Right cardiac atrium (tissue), 5 donors: ENCODE data around the gene GDF9. TPM values are rescaled to one million over a fixed set of nuclear protein-coding genes. Genes with fewer than 3 reads are reported as not detected.

Experiments used
- ATAC-seq, 2 donors: fragments of 200-7000 bp; cut with Tn5 transposase; one replicate each; pipeline versions ENCODE4 v1.8.0 to v1.9.1; 2020; ENCODE audit warnings: moderate library complexity in 2 of 2, mild to moderate bottlenecking in 1 of 2
- DNase-seq, 3 donors: peaks; one replicate each; pipeline ENCODE4 v3.0.0-alpha.2; 2020
- H3K27ac ChIP-seq: one replicate; pipeline ENCODE4 v1.5.1; 2013; ENCODE audit warnings: mild to moderate bottlenecking, low read length, control low read depth, moderate library complexity
- H3K27me3 ChIP-seq: one replicate; pipeline ENCODE4 v1.6.1; 2013; ENCODE audit not compliant: control insufficient read depth, insufficient read depth
- H3K4me1 ChIP-seq: one replicate; pipeline ENCODE4 v1.6.1; 2013; ENCODE audit warnings: low read length; ENCODE audit not compliant: control insufficient read depth, insufficient read depth
- H3K4me3 ChIP-seq: one replicate; pipeline ENCODE4 v1.5.1; 2013; ENCODE audit warnings: low read length, control low read depth
- H3K9me3 ChIP-seq: one replicate; pipeline ENCODE4 v1.6.1; 2013; ENCODE audit warnings: low read length; ENCODE audit not compliant: control insufficient read depth
- WGBS: extraction: QIAGEN DNeasy Blood & Tissue Kit; methylation state at CpG from one replicate; pipeline ENCODE4 v1.1.7; 2013; 5-methylcytosine and 5-hydroxymethylcytosine counted together
- intact Hi-C, 4 donors: fragments of 100-400 bp; cut with DNase I; formaldehyde crosslinking; loops; one replicate each; pipeline versions ENCODE4 v1.11.0 to v1.14.0; 2022 to 2023
- polyA plus RNA-seq: library from polyadenylated mRNA; stranded (reverse); fragments of 200-250 nt; gene quantifications from one replicate; pipeline ENCODE4 v1.2.3, GENCODE V29; 2013
- total RNA-seq, 4 donors: library from RNA; stranded (reverse); fragmentation: NEBNext Ultra II Directional; extraction: Animal tissue kit (Norgen Biotek cat#: 25700); gene quantifications; one replicate each; pipeline ENCODE4 v1.2.1, GENCODE V29; 2021
- donor health status: healthy with polysubstance abuse.
- donor health status: DM: no; HTN: yes; CAD: no.
- donor health status: DM: no; HTN: no; CAD: no.
- donor health status: DM: no; HTN: yes; CAD: no; lungs with severe emphysema.
- donor health status: DM: yes; HTN: yes; CAD: no.

GDF9 gene
- total and polyA plus RNA-seq, 5 donors, result 0.09 to 0.54 (median 0.16) TPM; not detected in 1

- DNase-seq (no peak), ATAC-seq (no peak)
- Histone ChIP-seq H3K27ac (no peak overlapping the region), H3K27me3 (no peaks in the 10 kb centered on the region), H3K4me1 (no peaks in the 10 kb centered on the region), H3K4me3 (no peak overlapping the region), H3K9me3 (no peaks in the 10 kb centered on the region)
- intact Hi-C loops, result loop anchor here in 1 of 4 donors (10.0 kb wide), 1 partner anchor 52 kb away; no protein-coding TSS in a partner anchor
Measured at GRCh38 chr5:132816554-132816953, 49.7 kb downstream of the GDF9 start.

- Histone ChIP-seq H3K4me3 (no peak overlapping the region), H3K4me1 (no peaks in the 10 kb centered on the region), H3K27ac (no peak overlapping the region), H3K9me3 (no peaks in the 10 kb centered on the region), H3K27me3 (no peaks in the 10 kb centered on the region)
- DNase-seq (no peak), ATAC-seq (no peak)
- WGBS, result 90% methylated on average over 2 of the region's 2 CpGs
- intact Hi-C loops, result loop anchor here in 1 of 4 donors (10.0 kb wide), 1 partner anchor 51 kb away; no protein-coding TSS in a partner anchor
Measured at GRCh38 chr5:132816083-132816482, 50.2 kb downstream of the GDF9 start.

- WGBS, result 95% methylated on average over 1 of the region's 1 CpG
- no peak for ATAC-seq
- Histone ChIP-seq H3K27ac (no peak overlapping the region), H3K9me3 (no peaks in the 10 kb centered on the region), H3K4me3 (no peak overlapping the region), H3K4me1 (no peaks in the 10 kb centered on the region), H3K27me3 (no peaks in the 10 kb centered on the region)
- intact Hi-C loops, result loop anchor here in 1 of 4 donors (10.0 kb wide), 1 partner anchor 51 kb away; no protein-coding TSS in a partner anchor
- no peak for DNase-seq
Measured at GRCh38 chr5:132815454-132815853, 50.8 kb downstream of the GDF9 start.

GRCh38 chr5:132814503-132815294, 51.6 kb downstream of the GDF9 start:
- Histone ChIP-seq H3K27ac (no peak overlapping the region), H3K4me3 (peak overlapping the region; percentile 57), H3K27me3 (no peaks in the 10 kb centered on the region), H3K4me1 (no peaks in the 10 kb centered on the region), H3K9me3 (no peaks in the 10 kb centered on the region)
- intact Hi-C loops, result loop anchor here in 1 of 4 donors (10.0 kb wide), 1 partner anchor 50 kb away; no protein-coding TSS in a partner anchor
- 53% methylated on average over 81 of the region's 81 CpGs for WGBS
- ATAC-seq (peak in 1 of 2 donors; percentile 25), DNase-seq (peak in 1 of 3 donors; percentile 53)

- DNase-seq (peak in 2 of 3 donors; percentile 61 to 67), ATAC-seq (peak; percentile 60 to 68)
- Histone ChIP-seq H3K27me3 (no peaks in the 10 kb centered on the region), H3K27ac (no peak overlapping the region), H3K4me1 (no peaks in the 10 kb centered on the region), H3K9me3 (no peaks in the 10 kb centered on the region), H3K4me3 (peak overlapping the region; percentile 57)
- WGBS, result 4% methylated on average over 110 of the region's 110 CpGs
- intact Hi-C loops, result loop anchor here in 1 of 4 donors (10.0 kb wide), 1 partner anchor 49 kb away; no protein-coding TSS in a partner anchor
Measured at GRCh38 chr5:132813599-132814502, 52.4 kb downstream of the GDF9 start.

GRCh38 chr5:132812781-132813598, 53.3 kb downstream of the GDF9 start, which contains the start of gene SOWAHA:
Gene SOWAHA (plus strand): TSS chr5:132813302. CDS start chr5:132813622, 320 bp downstream.
- DNase-seq (no peak), ATAC-seq (peak in 1 of 2 donors; percentile 15)
- H3K4me1 ChIP-seq, result no peaks in the 10 kb centered on the region
- WGBS, result 3% methylated on average over 68 of the region's 68 CpGs
- no peak within 1 kb of the TSS for H3K27ac ChIP-seq
- no peaks in the 10 kb centered on the region for H3K27me3 ChIP-seq
- H3K9me3 ChIP-seq, result no peaks in the 10 kb centered on the region
- H3K4me3 ChIP-seq, result peak within 1 kb of the TSS; percentile 57
- intact Hi-C loops, result loop anchor here in 1 of 4 donors (10.0 kb wide), 1 partner anchor 48 kb away; no protein-coding TSS in a partner anchor

- no peak overlapping the region for H3K4me3 ChIP-seq
- H3K27ac ChIP-seq, result no peak overlapping the region
- H3K4me1 ChIP-seq, result no peaks in the 10 kb centered on the region
- intact Hi-C loops, result loop anchor here in 1 of 4 donors (10.0 kb wide), 1 partner anchor 47 kb away; no protein-coding TSS in a partner anchor
- 47% methylated on average over 18 of the region's 18 CpGs for WGBS
- no peak for ATAC-seq
- DNase-seq, result peak in 2 of 3 donors; percentile 54 to 58
- H3K9me3 ChIP-seq, result no peaks in the 10 kb centered on the region
- no peaks in the 10 kb centered on the region for H3K27me3 ChIP-seq
Measured at GRCh38 chr5:132812123-132812765, 54.0 kb downstream of the GDF9 start.

Other genes starting within 250 kb of the GDF9 start
- not detected for gene IL13, start 208.3 kb downstream of the GDF9 start, total RNA-seq
- not detected for gene IL13, start 208.3 kb downstream of the GDF9 start, polyA plus RNA-seq
- gene IL4, start 192.5 kb downstream of the GDF9 start, total RNA-seq, result not detected
- gene IL4, start 192.5 kb downstream of the GDF9 start, polyA plus RNA-seq, result not detected
- gene KIF3A, start 128.9 kb downstream of the GDF9 start, total RNA-seq, result 1 to 10 TPM; 7.4 to 9.8 (median 9.2) TPM
- gene KIF3A, start 128.9 kb downstream of the GDF9 start, polyA plus RNA-seq, result 4.2 TPM
- gene CCNI2, start 119.0 kb downstream of the GDF9 start, total RNA-seq, result under 1 TPM in 1 of 4 donors, not detected in 3; 0.09 TPM
- gene CCNI2, start 119.0 kb downstream of the GDF9 start, polyA plus RNA-seq, result 0.14 TPM
- 10 to 100 TPM; 25.8 to 33.7 (median 31.0) TPM for gene SEPTIN8, start 89.2 kb downstream of the GDF9 start, total RNA-seq
- 17.7 TPM for gene SEPTIN8, start 89.2 kb downstream of the GDF9 start, polyA plus RNA-seq
- under 1 TPM in 1 of 4 donors, not detected in 3; 0.11 TPM for gene SOWAHA, start 53.2 kb downstream of the GDF9 start, total RNA-seq
- 0.05 TPM for gene SOWAHA, start 53.2 kb downstream of the GDF9 start, polyA plus RNA-seq
- gene SHROOM1, start 35.8 kb downstream of the GDF9 start, total RNA-seq, result 1 to 10 TPM; 2.9 to 5.3 (median 4.2) TPM
- gene SHROOM1, start 35.8 kb downstream of the GDF9 start, polyA plus RNA-seq, result 2.9 TPM
- gene UQCRQ, start 173 bp upstream of the GDF9 start, total RNA-seq, result 1,000 to 10,000 TPM in 2 of 4 donors, 100 to 1,000 TPM in 2; 978 to 1,175 (median 1,022) TPM
- gene UQCRQ, start 173 bp upstream of the GDF9 start, polyA plus RNA-seq, result 1,317 TPM
- 1 to 10 TPM in 2 of 4 donors, under 1 TPM in 2; 0.76 to 1.9 (median 1.2) TPM for gene LEAP2, start 7.2 kb upstream of the GDF9 start, total RNA-seq
- gene LEAP2, start 7.2 kb upstream of the GDF9 start, polyA plus RNA-seq, result 1.6 TPM
- gene AFF4, start 97.2 kb upstream of the GDF9 start, total RNA-seq, result 10 to 100 TPM; 37.3 to 61.0 (median 40.2) TPM
- gene AFF4, start 97.2 kb upstream of the GDF9 start, polyA plus RNA-seq, result 8.3 TPM
- gene ZCCHC10, start 160.1 kb upstream of the GDF9 start, total RNA-seq, result 10 to 100 TPM; 13.7 to 18.3 (median 17.2) TPM
- 17.8 TPM for gene ZCCHC10, start 160.1 kb upstream of the GDF9 start, polyA plus RNA-seq
- gene HSPA4, start 185.5 kb upstream of the GDF9 start, total RNA-seq, result 10 to 100 TPM; 77.5 to 88.8 (median 85.3) TPM
- gene HSPA4, start 185.5 kb upstream of the GDF9 start, polyA plus RNA-seq, result 52.1 TPM